Stromal cell of bone marrow (primary cell): ENCODE results near the gene KIAA0513.
A peak's percentile ranks its signal among the peaks of the same experiment; 100 is the strongest.

ENCODE experiments used
- DNase-seq: peaks from one replicate; pipeline ENCODE4 v3.0.0-alpha.2; 2012; ENCODE audit warnings: low read depth

Gene KIAA0513

GRCh38 chr16:85004587-85005205 lies 22.9 kb upstream of the KIAA0513 start:
- no peak for DNase-seq

- DNase-seq: no peak
These were observed 22.1 kb upstream of the KIAA0513 start for GRCh38 chr16:85005285-85006069.

GRCh38 chr16:85006639-85007038 lies 21.0 kb upstream of the KIAA0513 start:
- no peak for DNase-seq

GRCh38 chr16:85007496-85008214 lies 19.9 kb upstream of the KIAA0513 start:
- no peak for DNase-seq

- no peak for DNase-seq
These were observed 19.3 kb upstream of the KIAA0513 start for GRCh38 chr16:85008271-85008670.

- no peak for DNase-seq
These were observed 17.1 kb upstream of the KIAA0513 start for GRCh38 chr16:85010446-85010930.

GRCh38 chr16:85010931-85011845 lies 16.4 kb upstream of the KIAA0513 start, which contains the start of gene ZDHHC7:
Gene ZDHHC7 (minus strand): TSS chr16:85011535. CDS start chr16:84990618, 20,917 bp downstream.
- peak; percentile 72 for DNase-seq

- no peak for DNase-seq
These were observed 15.7 kb upstream of the KIAA0513 start for GRCh38 chr16:85011846-85012284.

- no peak for DNase-seq
These were observed 13.3 kb upstream of the KIAA0513 start for GRCh38 chr16:85014311-85014710.

- no peak for DNase-seq
These were observed 12.0 kb upstream of the KIAA0513 start for GRCh38 chr16:85015481-85016187.

GRCh38 chr16:85017151-85017550 lies 10.4 kb upstream of the KIAA0513 start:
- DNase-seq: no peak

- DNase-seq: no peak
These were observed 10.0 kb upstream of the KIAA0513 start for GRCh38 chr16:85017633-85018032.

- no peak for DNase-seq
These were observed 8.9 kb upstream of the KIAA0513 start for GRCh38 chr16:85018529-85019236.

GRCh38 chr16:85019659-85020245 lies 7.8 kb upstream of the KIAA0513 start:
- DNase-seq: no peak

GRCh38 chr16:85025781-85026653 lies 1.6 kb upstream of the KIAA0513 start:
- no peak for DNase-seq

- DNase-seq: no peak
These were observed 892 bp upstream of the KIAA0513 start for GRCh38 chr16:85026703-85027102.

- DNase-seq: no peak
These were observed 526 bp downstream of the KIAA0513 start for GRCh38 chr16:85027958-85028684.
